ENCODE measurements around the gene MRGPRD. TPM values are rescaled to one million over a fixed set of nuclear protein-coding genes. Genes with fewer than 3 reads are reported as not detected.
A peak's percentile ranks its signal among the peaks of the same experiment; 100 is the strongest.

Gene MRGPRD
- total and polyA plus RNA-seq, 2 donors (not counting 1 experiment from before 2014, with no cell fraction given) = not detected

DNA sequence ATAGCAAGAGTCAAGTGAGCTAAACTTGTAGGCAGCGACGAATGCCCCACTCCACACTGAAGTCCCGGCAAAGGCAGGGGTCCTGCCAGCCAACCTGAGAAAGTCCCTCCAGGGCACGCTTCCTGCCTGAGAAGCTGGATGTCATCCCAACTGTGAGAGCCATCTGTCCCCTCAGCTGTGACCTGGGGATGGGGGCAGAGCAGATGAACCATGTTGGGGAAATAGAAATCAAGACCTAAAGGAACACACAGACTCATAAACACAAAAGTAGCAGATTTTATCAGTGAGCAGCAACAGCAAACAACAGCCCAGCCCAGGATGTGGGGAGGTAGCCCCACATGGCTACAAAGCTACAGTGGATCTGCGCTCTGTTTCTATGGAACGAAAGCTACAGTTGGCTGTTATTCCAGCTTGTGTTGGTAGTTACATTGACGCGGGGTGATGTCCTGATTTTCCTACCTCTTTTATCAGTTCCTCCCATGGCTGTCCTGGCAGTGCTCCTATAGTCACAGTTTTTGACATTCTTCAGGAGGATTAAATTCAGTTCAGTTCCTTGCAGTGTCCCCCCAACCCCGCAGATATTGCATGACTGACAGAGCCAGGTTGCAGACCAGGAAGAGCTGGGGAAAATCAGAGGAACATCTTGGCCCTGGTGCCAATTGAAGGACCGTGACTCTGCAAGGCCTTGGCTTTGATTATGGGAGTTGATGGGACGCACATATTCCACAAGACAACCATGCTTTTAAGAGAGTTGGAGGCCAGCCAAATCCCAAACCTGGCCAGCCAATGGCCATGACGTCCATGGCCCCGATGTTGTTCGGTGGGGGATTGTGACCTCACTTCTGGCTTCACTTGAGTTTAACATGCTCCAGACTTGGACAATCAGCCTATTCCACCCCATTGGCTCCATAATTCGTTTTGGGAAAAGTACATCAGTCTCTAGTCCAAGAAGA lies 14.6 kb downstream of the MRGPRD start:
- no peaks in the 10 kb centered on the region for H3K79me2 ChIP-seq (ENCODE audit: control insufficient read depth, insufficient read depth, low read length)
- intact Hi-C loops (cut with micrococcal nuclease) = no loop called here
- H3K27ac ChIP-seq (ENCODE audit: low read length in 2 of 2) = no peak overlapping the region
- H3K4me2 ChIP-seq (replicated peaks; ENCODE audit: low read depth, low read length, poor library complexity, severe bottlenecking) = no peak overlapping the region
- TF ChIP-seq, protein P1, sequence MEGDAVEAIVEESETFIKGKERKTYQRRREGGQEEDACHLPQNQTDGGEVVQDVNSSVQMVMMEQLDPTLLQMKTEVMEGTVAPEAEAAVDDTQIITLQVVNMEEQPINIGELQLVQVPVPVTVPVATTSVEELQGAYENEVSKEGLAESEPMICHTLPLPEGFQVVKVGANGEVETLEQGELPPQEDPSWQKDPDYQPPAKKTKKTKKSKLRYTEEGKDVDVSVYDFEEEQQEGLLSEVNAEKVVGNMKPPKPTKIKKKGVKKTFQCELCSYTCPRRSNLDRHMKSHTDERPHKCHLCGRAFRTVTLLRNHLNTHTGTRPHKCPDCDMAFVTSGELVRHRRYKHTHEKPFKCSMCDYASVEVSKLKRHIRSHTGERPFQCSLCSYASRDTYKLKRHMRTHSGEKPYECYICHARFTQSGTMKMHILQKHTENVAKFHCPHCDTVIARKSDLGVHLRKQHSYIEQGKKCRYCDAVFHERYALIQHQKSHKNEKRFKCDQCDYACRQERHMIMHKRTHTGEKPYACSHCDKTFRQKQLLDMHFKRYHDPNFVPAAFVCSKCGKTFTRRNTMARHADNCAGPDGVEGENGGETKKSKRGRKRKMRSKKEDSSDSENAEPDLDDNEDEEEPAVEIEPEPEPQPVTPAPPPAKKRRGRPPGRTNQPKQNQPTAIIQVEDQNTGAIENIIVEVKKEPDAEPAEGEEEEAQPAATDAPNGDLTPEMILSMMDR (IDR thresholded peaks at IDR 0.05) = no peak
- TF ChIP-seq EZH2 (IDR thresholded peaks at IDR 0.05; ENCODE audit: borderline replicate concordance, insufficient read depth, low read depth, low read length, poor library complexity, severe bottlenecking) = no peak
- H3K9me3 ChIP-seq (ENCODE audit: control extremely low read depth in 1 of 3, control insufficient read depth in 2 of 3, insufficient read depth in 1 of 3, low read length in 2 of 3) = peaks cover 0 to 10% (median 0%) of the 10 kb centered on the region in 3 donors
- H3K4me1 ChIP-seq (ENCODE audit: control insufficient read depth in 2 of 2, insufficient read depth in 2 of 2, low read length in 2 of 2) = peaks cover 0 to 8% of the 10 kb centered on the region in 2 donors
- H3K4me3 Mint-ChIP-seq = no peak overlapping the region
- H3K27me3 ChIP-seq (replicated peaks in 1 of 4; ENCODE audit: control extremely low read depth in 1 of 4, control insufficient read depth in 3 of 4, insufficient read depth in 4 of 4, low read length in 3 of 4) = peaks cover 0 to 5% (median 2%) of the 10 kb centered on the region in 4 experiments
- WGBS (ENCODE audit: insufficient coverage) = 92% methylated on average over 10 of the region's 15 CpGs
- no peak overlapping the region for H3K9ac ChIP-seq (ENCODE audit: low read length)
- peaks cover 8% of the 10 kb centered on the region for H3K4me1 Mint-ChIP-seq
- H4K20me1 ChIP-seq (ENCODE audit: control insufficient read depth, insufficient read depth, low read length, poor library complexity, severe bottlenecking) = no peaks in the 10 kb centered on the region
- no peak for ATAC-seq (ENCODE audit: low read depth)
- peaks cover 8% of the 10 kb centered on the region for H3K27me3 Mint-ChIP-seq
- peaks cover 4% of the 10 kb centered on the region for H3K9me3 Mint-ChIP-seq (ENCODE audit: insufficient read depth)
- ChIA-PET CTCF (no interaction called here), POLR2A (no interaction called here)
- no peaks in the 10 kb centered on the region for H3K36me3 ChIP-seq (replicated peaks in 1 of 2; ENCODE audit: control extremely low read depth in 1 of 2, control insufficient read depth in 1 of 2, extremely low read depth in 1 of 2, insufficient read depth in 2 of 2, low read length in 1 of 2)
- H3K4me3 ChIP-seq (ENCODE audit: control extremely low read depth in 1 of 5, extremely low read depth in 1 of 5, insufficient read depth in 1 of 5, low read depth in 2 of 5, low read length in 4 of 5) = no peak overlapping the region
- peak overlapping the region; percentile 13 for H3K27ac Mint-ChIP-seq
- no peak overlapping the region for H2AFZ ChIP-seq (ENCODE audit: insufficient read depth, low read depth, low read length, poor library complexity, severe bottlenecking)
- DNase-seq = no peak

DNA sequence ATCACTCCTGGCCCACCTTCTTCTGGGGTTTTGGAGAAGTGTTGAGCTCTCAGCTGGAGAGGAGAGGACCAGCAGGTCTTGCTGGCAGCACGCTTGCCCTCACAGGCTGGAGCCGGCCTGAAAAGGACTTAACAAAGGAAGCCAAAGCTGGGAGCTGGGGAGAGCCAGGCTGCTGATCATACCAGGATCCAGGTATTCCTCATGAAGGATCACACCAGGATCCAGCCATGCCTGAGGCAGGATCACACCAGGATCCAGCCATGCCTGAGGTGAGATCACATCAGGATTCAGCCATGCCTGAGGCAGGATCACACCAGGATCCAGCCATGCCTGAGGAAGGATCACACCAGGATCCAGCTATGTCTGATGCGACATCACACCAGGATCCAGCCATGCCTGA lies 17.0 kb downstream of the MRGPRD start:
- intact Hi-C loops (cut with micrococcal nuclease) = no loop called here
- Mint-ChIP-seq H3K9me3 (ENCODE audit: insufficient read depth) (peaks cover 4% of the 10 kb centered on the region), H3K27ac (no peak overlapping the region), H3K4me3 (no peak overlapping the region), H3K4me1 (peaks cover 8% of the 10 kb centered on the region), H3K27me3 (peaks cover 5% of the 10 kb centered on the region)
- Histone ChIP-seq H3K27ac (ENCODE audit: low read length in 2 of 2) (no peak overlapping the region), H3K4me1 (ENCODE audit: control insufficient read depth in 2 of 2, insufficient read depth in 2 of 2, low read length in 2 of 2) (peaks cover 0 to 8% of the 10 kb centered on the region in 2 donors), H4K20me1 (ENCODE audit: control insufficient read depth, insufficient read depth, low read length, poor library complexity, severe bottlenecking) (no peaks in the 10 kb centered on the region), H3K27me3 (replicated peaks in 1 of 4; ENCODE audit: control extremely low read depth in 1 of 4, control insufficient read depth in 3 of 4, insufficient read depth in 4 of 4, low read length in 3 of 4) (peaks cover 0 to 3% (median 1%) of the 10 kb centered on the region in 4 experiments), H3K36me3 (replicated peaks in 1 of 2; ENCODE audit: control extremely low read depth in 1 of 2, control insufficient read depth in 1 of 2, extremely low read depth in 1 of 2, insufficient read depth in 2 of 2, low read length in 1 of 2) (no peaks in the 10 kb centered on the region), H3K4me2 (replicated peaks; ENCODE audit: low read depth, low read length, poor library complexity, severe bottlenecking) (no peak overlapping the region), H3K79me2 (ENCODE audit: control insufficient read depth, insufficient read depth, low read length) (no peaks in the 10 kb centered on the region), H3K9me3 (ENCODE audit: control extremely low read depth in 1 of 3, control insufficient read depth in 2 of 3, insufficient read depth in 1 of 3, low read length in 2 of 3) (peaks cover 0 to 7% (median 0%) of the 10 kb centered on the region in 3 donors), H2AFZ (ENCODE audit: insufficient read depth, low read depth, low read length, poor library complexity, severe bottlenecking) (no peak overlapping the region), H3K4me3 (ENCODE audit: control extremely low read depth in 1 of 5, extremely low read depth in 1 of 5, insufficient read depth in 1 of 5, low read depth in 2 of 5, low read length in 4 of 5) (no peak overlapping the region), H3K9ac (ENCODE audit: low read length) (no peak overlapping the region)
- POLR2A ChIA-PET = no interaction called here
- ATAC-seq (ENCODE audit: low read depth) (no peak), DNase-seq (no peak)
- TF ChIP-seq, protein P1 (IDR thresholded peaks at IDR 0.05) = no peak
- TF ChIP-seq EZH2 (IDR thresholded peaks at IDR 0.05; ENCODE audit: borderline replicate concordance, insufficient read depth, low read depth, low read length, poor library complexity, severe bottlenecking) = no peak
- CTCF ChIA-PET = no interaction called here
- 100% methylated on average over 3 of the region's 3 CpGs for WGBS (ENCODE audit: insufficient coverage)
